ENCODE data around the gene CEBPZ.
A peak's percentile ranks its signal among the peaks of the same experiment; 100 is the strongest.

The CEBPZ gene

DNA sequence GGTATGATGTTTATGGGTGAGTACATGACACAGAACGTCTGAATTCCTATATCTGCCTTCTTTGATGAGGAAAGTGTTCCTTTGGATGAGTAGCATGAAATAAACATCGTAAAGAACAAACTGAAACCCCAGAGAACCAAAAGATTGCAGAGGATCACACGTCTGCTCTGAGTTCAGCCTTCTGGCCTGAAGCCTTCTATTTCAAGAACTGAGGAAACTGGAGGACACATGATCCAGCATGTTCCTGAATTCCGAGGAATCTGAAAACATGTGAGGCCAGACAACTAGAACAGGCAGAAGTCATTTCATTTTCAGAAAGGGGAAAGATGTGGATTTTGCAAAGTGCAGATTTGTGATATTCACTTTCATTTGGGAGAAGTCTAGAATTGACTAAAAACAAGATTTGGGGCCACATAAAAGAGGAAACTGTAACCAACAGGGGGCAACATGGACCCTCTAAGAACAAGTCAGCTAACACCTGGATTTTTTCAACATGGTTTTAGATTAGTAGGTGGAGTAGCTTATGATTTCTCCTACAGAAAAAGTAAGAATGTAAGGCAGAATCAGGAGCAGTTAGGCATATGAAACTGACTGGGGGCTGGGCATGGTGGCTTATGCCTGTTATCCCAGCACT lies 51.3 kb downstream of the CEBPZ start:
- no peak for DNase-seq (ENCODE audit: low spot score)

GRCh38 chr2:37173741-37174140 lies 57.7 kb downstream of the CEBPZ start:
- DNase-seq (ENCODE audit: low spot score) = no peak

DNA sequence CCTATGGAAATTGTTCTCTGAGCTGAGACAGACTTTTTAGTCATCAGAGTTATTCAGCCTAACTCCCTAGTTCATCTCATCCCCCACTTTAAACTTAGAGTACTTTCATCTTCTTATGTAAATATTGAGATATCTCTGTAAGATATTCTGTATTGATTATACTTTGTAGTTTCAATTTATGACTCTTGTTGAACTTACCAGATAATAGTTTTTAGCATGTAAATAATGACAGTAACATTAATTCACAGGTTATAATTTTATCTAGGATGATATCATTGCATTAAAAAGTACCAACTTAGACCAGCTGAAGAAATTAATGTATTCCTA lies 59.8 kb downstream of the CEBPZ start:
- no peak for DNase-seq (ENCODE audit: low spot score)

DNA sequence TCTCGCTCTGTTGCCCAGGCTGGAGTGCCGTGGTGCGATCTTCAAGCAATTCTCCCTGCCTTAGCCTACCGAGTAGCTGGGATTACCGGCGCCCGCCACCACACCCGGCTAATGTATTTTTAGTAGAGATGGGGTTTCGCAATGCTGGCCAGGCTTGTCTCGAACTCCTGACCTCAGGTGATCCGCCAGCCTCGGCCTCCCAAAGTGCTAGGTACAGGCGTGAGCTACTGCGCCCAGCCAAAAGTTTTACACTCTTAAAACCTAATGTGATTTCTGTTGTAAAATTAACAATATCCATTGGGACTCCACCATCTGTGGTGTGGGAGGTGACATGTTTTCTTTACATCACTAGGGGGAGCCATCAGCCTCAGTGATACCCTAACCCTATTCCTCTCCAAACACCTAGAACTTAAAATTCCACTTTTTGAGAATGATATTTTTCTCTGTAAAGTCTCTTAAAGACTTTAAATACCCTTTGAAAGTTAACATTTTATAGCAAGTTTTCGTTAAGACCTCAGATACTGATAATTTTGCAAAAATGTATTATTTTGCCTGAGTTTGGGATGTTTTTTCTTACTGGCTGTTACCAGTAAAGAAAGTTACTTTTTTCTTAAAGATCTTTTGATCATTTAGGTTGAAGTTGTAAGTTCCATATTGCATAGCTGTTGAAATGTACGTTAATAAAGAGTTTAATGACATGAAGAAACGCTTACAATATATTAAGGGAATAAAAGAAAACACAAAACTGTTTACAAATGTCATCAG lies 63.0 kb downstream of the CEBPZ start:
- peak; percentile 47 for DNase-seq (ENCODE audit: low spot score)

DNA sequence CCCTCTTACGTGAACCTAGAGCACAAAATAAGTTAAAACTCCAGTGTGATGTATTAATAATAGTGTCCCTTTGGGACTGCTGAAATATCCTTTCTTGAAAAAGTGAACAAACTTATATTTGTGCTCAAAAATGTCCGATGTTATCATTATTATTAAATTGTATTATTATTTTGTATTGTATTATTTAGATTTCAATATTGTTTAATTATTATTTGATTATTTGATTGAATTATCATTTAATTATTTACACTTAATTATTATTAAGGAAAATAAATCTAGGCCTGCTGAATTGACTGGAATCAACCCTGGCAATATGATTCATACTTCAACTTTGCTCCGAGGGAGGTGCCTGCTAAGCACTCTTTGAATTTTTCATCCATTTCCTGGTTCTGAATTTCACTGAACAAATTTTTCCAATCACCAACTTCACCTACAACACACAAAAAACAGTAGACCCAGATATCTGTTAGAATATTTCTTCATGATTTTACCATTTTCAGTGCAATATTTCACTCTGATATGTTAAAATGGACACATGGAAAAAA lies 63.7 kb downstream of the CEBPZ start:
- no peak for DNase-seq (ENCODE audit: low spot score)

GRCh38 chr2:37164757-37165156 lies 66.6 kb downstream of the CEBPZ start:
- DNase-seq (ENCODE audit: low spot score) = no peak

DNA sequence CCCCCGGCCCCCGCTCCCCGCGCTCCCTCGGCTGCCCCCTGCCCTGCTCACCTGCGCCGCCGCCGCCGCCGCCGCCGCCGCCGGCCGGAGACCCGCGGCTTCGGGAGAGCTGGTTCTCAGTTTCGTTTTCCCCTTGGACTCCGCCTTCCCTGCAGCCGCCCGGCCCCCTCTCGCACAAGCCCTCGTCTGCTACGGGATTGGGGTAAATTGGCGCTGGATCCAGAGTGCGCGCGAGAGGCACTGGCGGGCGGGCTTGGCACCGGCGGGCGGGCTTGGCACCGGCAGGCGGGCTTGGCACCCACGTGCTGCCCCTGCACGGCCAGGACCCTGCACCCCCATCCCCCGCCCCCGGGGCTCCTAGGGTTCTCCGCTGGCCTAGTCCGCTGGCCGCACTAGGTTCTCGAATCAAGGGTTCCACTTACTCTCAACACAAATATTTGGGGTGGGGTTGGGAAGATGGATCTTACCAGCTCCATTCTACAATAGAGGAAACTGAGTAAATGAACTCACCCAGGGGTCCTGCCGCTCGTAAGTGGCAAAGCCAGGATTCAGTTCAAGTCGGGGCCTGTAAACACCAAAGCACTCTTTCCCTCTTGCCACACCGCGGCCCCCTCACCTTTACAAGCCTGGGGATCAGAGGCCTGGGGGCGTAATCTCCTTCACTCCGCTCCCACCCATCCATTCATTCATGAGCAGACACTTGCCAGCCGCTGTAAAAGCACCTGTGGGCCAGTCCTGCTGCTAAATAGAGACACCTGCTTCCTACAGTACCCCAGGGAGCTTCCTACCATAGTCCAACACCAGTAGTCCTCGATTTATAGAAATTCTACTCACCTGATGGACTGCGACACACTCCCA lies 74.3 kb downstream of the CEBPZ start, which contains the start of gene EIF2AK2:
Gene EIF2AK2 (minus strand): TSS at position 124 of the 858 bp plus-strand sequence. CDS start 9,174 bp downstream, outside the sequence.
- peak; percentile 87 for DNase-seq (ENCODE audit: low spot score)

GRCh38 chr2:37156071-37156856 lies 75.1 kb downstream of the CEBPZ start:
- peak; percentile 46 for DNase-seq (ENCODE audit: low spot score)

DNA sequence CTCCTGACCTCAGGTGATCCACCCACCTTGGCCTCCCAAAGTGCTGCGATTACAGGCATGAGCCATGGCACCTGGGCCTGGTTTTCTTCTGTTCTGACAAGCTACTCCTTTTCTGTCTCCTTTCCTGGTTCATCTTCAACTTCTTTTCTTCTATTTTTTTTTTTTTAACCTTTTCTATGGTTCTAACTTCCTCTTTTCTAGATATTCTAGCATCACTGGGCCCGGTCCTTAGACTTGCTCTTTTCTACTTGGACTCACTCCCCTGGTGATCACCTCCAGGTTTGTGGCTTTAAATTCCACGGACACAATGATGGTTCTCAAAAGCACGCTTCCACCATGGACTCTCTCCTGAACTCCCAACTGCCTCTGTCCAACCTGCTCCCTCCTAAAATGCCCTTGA lies 76.6 kb downstream of the CEBPZ start:
- DNase-seq (ENCODE audit: low spot score) = no peak

DNA sequence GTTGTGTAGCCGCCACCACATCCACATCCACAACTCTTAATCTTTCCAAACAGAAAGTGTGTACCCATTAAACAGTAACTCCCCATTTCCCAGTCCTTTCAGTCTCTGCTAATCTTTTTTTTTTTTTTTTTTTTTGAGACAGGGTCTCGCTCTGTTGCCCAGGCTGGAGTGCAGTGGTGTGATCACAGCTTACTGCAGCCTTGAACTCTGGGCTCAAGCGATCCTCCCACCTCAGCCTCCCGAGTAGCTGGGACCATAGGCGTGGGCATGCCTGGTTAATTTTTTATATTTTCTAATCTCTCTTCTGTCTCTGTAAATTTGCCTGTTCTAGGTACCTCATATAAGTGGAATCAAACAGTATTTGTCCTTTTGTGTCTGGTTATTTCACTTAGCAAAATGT lies 78.2 kb downstream of the CEBPZ start:
- DNase-seq (ENCODE audit: low spot score) = no peak

Data from HuH-7.5 (cell line).